Measurements from ENCODE around the gene MYMK.
"Not testable (repeated sequence)": the region's sequence is repeated elsewhere in the genome, so short reads cannot be mapped to it uniquely, and the experiment has no call there.

Gene MYMK, protein sequence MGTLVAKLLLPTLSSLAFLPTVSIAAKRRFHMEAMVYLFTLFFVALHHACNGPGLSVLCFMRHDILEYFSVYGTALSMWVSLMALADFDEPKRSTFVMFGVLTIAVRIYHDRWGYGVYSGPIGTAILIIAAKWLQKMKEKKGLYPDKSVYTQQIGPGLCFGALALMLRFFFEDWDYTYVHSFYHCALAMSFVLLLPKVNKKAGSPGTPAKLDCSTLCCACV

DNA sequence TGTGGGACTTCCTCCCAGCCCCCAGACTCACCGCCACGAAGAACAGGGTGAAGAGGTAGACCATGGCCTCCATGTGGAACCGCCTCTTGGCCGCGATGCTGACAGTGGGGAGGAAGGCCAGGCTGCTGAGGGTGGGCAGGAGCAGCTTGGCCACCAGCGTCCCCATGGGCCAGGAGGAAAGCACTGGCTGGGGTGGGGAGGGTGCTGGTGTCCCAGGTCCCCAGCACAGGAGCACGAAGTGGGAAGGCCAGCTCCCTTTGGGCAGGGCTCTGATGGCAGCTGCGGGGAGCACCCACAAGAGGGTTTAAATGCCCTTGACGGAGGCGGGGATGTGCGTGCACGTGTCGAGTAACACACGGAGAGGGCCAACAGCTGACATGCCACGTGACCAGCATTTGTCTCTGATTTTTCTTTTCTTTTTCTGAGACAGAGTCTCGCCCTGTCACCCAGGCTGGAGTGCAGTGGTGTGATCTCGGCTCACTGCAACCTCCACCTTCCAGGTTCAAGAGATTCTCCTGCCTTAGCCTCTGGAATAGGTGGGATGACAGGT is at the start of gene MYMK:
MYMK (minus strand) TSS at position 281 of the 550 bp plus-strand sequence; CDS start at position 166, 115 bp downstream.
- DNase-seq (ENCODE audit: low read depth), result no peak

DNA sequence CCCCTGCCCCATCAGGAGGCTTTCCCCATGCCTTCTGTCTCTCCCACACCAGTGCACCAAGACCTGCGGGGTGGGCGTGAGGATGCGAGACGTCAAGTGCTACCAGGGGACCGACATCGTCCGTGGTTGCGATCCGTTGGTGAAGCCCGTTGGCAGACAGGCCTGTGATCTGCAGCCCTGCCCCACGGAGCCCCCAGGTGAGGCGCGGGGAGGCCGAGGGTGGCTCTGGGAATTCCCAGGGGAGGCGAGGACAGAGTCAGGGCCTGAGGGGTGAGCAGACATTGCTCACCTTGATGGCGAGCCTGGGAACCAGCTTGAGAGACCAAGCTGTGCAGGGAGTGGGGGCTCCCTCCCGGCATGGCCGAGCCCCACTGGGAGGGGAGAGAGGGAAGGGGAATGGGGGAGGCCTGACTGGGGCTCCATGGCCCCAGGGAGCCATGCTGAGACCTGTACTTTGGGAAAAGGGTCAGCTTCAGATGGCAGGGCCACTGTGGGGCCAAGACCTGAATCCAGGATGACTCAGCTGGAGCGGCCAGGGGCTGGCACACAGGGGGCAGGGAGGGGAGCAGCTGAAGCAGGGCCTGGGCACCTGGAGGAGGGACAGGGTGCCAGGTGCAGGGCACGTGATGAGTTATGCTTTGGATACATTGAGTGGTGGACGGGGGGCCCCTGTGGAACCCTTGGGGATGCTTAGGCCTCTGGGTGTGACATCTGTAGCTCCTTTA is 49.2 kb upstream of the MYMK start:
- no peak for DNase-seq (ENCODE audit: low read depth)

DNA sequence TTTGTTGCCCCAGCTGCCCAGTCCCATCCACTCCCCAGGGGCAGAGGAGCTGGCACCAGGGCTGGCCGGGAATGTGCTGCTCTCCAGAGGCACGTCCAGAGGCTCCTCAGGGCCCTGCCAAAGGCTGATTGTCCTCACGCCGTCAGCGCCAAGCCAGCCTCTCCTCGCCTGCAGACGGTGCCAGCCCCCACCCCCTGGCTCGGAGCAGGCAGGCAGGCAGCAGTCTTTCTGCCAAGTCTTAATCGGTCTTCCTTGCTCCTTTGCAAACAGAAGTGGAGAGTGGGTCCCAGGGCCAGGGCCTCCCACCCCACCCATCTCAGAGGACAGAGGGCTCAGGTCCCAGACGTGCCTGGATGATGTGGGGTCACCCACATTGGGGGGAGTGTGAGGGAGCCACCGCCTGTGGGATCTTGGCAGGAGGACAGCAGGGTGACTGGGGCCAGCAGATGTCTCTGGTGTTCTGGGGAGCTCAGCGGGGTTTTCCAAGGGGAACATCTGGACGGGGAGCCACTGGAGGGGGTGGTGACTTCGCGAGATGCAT is 48.1 kb upstream of the MYMK start:
- DNase-seq (ENCODE audit: low read depth), result no peak

DNA sequence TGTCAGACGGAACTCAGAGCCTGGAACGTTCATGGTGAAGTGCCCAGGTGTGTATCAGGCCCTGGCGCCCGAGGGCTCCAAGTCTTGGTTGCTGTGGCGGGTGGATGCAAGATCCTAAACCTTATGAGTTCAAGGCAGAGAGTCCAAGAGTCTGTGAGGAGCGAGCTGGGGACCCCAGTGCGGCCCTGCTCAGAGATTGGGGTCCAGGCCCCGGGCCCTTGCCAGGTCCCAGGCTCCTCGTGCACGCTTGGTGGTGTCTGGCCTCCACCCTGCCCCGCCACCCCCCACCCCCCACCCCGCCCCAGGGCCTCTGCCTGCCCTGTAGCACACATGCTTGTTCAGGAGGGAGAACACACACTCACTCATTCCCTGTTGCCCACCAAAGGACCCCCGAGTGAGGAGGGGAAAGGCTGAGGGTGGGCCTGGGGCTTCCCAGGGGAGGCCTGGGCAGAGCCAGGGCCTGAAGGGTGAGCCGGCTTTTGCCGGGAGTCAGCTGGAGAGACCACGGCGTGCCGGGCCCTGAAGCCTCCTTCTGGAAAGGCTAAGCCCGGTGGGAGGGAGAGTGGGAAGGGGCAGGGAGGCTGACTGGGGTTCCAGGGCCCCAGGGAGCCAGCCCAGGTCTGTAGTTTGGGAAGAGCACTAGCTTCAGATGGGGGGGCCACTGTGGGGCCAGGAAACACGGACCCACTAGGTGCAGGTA is 47.3 kb upstream of the MYMK start:
- no peak for DNase-seq (ENCODE audit: low read depth)

DNA sequence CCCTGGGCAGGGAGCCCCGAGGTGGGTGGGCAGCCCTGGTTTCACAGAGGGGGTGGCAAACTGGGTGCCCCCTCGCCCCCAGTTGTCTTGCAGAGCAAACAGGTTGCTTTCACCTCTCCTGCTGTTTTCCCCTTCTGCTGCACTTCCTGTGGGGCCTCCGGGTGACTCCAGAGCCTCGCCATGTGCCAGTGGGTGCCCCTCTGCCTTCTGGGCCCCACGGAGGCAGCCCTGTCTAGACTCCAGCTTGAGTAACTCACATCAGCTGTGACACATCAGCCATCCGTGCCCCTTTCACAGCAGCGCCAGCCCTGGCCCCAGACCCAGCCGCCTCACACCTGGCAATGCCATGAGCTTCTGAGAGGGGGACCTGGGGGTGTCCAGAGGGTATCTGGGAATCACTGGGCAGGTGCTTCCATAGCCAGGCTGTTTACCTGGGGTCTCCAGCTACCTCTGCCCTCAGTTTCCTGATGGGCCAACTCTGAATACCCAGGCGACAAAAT is 46.7 kb upstream of the MYMK start:
- DNase-seq (ENCODE audit: low read depth), result no peak

DNA sequence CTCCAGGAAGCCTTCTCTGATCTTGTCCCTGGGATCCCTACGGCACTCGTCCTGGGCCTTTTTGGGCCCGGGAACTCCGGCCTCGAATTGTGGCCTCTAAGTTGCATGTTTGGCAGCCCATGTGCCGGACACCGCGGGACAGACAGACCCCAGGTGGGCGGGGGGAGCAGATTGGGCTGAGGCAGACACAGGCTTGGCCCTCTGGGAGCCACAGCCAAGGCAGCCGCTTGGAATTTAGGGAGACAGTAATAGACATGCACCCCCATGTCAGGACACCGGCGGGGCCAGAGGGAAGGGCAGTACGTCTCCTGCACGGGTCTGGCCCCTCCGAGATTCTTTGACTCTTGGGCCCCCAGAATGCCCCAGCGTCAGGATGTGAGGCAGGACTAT is 45.9 kb upstream of the MYMK start:
- DNase-seq (ENCODE audit: low read depth), result no peak

DNA sequence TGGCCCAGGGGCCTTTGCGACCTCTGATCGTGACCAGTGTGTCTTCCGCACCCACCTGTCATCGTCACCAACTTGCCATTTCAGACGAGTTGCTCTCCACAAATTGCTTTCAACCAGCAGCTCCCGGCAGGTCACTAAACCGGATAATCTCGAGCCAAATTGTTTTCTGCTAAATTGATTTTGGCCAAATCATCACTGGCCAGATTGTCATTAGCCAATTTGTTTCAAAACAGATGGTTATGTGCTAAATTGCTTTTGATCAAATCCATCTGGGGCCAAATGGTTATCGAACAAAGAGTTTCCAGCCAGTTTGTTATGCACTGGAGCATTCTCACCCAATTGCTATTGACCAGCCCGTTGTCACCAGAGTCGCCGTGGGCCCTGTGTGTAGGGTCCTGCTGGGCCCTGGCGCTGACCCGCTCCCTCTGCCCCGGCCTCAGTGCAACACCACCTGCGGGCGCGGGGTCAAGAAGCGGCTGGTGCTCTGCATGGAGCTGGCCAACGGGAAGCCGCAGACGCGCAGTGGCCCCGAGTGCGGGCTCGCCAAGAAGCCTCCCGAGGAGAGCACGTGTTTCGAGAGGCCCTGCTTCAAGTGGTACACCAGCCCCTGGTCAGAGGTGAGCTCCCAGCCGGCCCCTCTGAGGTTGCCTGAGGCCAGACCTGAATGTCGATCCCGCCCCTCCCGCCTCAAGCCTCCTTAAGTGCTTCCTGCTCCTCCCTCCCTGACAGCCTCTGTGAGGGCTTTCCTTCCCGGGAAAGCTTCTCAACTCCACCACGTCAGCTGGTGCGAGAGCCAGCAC is 45.3 kb upstream of the MYMK start:
- no peak for DNase-seq (ENCODE audit: low read depth)

DNA sequence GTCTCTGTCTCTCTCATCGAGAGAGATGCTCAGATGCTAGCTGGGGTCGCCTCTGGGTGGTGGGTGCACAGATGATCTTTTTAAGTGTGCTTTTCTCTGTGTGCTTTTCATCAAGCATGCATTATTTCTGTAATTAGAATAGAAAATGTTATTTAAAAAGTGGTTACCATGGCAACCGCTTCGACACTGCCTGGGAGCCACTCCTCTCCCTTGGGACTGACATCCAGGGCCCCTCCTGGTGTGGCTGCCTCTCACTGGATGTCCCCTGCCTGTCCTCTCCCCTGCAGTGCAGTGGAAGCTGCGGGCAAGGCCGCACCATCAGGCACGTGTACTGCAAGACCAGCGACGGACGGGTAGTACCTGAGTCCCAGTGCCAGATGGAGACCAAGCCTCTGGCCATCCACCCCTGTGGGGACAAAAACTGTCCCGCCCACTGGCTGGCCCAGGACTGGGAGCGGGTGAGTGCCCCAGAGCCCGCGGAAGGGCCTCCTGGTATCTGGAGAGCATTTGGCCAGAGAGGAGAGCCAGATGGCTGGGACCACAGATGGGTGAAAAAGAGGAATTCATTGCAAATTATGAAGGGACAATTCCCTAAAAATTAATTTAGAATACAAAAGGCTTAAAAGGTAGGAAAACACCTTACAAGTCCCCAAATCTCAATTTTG is 44.5 kb upstream of the MYMK start:
- DNase-seq (ENCODE audit: low read depth), result no peak

DNA sequence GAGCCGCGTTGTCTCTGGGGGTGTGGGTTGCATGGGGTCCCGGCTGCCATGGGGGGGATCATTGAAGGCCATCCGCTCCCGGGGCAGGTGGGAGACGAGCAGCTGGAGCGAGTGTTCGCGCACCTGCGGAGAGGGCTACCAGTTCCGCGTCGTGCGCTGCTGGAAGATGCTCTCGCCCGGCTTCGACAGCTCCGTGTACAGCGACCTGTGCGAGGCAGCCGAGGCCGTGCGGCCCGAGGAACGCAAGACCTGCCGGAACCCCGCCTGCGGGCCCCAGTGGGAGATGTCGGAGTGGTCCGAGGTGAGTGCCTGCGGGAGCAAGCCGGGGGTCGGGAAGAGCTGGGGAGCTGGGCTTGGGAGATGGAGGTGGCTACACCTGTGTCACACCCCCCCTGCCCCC is 43.4 kb upstream of the MYMK start:
- no peak for DNase-seq (ENCODE audit: low read depth)

DNA sequence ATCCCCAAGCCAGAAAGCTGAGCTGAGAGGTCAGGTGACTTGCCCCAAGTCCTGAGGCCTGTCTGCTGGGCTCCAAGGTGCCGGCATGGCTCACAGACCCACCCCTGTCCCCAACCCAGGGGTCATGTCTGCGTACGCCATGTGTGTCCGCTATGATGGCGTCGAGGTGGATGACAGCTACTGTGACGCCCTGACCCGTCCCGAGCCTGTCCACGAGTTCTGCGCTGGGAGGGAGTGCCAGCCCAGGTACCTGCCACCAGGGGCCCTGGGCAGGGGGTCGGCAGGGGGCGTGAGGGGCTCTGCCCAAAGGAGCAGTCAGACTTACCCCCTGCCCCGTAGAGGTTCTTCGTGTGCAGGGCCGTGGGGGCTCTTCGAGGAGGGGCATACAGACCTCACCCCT is 42.1 kb upstream of the MYMK start:
- DNase-seq (ENCODE audit: low read depth), result no peak

DNA sequence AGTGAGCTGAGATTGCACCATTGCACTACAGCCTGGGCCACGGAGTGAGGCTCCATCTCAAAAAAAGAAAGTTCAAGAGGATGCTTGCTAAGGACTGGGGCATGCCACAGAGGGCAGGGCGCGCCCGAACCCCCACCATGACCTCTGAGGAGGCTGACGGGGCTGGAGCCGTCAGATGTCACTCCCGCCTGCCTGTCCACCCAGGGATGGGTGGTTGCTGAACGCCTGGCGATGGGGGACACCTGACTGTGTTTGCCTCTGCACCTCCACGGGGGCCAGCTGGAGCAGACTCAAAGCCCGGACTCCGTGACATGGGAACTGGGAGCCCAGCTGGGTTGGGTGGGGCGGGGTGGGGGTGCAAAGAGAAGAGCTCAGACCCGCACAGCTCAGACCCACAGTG is 41.6 kb upstream of the MYMK start:
- no peak for DNase-seq (ENCODE audit: low read depth)

DNA sequence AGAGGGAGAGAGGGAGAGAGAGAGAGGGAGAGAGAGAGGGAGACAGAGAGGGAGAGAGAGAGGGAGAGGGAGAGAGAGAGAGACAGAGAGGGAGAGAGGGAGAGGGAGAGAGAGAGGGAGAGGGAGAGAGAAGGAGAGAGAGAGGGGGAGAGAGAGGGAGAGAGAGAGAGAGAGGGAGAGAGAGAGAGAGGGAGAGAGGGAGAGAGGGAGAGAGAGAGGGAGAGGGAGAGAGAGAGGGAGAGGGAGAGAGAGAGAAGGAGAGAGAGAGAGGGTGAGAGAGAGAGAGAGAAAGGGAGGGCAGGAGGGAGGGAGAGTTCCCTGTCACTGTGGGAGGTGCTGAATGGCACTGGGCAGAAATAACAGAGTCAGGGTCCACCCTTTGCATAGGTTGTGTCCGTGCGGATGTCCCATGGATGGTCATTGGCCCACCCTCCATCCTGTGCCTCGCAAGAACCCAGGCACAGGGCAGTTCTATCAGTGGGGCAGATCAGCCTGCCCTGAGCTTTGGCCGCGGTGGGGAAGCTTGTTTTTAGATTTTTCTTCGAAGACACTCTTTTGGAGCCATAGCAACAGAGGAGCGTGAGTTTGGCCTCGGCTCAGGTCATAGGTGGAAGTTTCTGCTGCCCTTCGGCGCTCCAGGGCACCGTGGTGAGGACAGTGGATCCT is 39.8 kb upstream of the MYMK start:
- DNase-seq (ENCODE audit: low read depth), result no peak

DNA sequence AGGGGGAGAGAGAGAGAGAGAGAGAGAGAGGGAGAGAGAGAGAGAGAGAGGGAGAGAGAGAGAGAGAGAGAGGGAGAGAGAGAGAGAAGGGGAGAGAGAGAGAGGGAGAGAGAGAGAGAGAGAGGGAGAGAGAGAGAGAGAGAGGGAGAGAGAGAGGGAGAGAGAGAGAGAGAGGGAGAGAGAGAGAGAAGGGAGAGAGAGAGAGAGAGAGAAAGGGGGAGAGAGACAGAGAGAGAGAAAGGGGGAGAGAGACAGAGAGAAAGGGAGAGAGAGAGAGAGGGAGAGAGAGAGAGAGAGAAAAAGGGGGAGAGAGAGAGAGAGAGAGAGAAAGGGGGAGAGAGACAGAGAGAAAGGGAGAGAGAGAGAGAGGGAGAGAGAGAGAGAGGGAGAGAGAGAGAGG is 39.1 kb upstream of the MYMK start:
- not testable (repeated sequence) for DNase-seq (ENCODE audit: low read depth)

DNA sequence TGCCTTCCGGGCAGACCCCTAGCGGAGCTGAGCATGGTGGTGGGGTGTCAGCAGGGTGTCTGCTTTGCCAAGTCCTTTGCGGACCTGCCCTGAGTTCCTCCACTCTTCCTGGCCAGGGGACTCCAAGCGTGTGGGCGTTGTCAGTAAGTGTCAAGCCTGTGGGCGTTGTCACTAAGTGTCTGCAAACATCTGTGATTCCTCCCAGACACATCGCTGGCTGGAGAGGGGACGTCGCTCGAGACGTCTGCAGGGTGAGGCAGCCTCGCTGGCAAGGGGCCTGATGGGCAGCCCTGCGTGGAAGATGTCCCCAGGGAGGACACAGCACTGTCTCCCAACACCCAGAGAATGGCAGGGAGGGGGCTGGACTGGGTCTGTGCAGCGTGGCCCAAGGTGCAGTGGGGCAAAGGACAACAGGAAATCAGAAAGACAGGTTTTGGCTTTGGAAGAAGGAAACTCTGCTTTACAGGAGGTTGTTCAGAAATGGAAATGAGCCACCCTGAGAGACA is 38.6 kb upstream of the MYMK start:
- DNase-seq (ENCODE audit: low read depth), result no peak

DNA sequence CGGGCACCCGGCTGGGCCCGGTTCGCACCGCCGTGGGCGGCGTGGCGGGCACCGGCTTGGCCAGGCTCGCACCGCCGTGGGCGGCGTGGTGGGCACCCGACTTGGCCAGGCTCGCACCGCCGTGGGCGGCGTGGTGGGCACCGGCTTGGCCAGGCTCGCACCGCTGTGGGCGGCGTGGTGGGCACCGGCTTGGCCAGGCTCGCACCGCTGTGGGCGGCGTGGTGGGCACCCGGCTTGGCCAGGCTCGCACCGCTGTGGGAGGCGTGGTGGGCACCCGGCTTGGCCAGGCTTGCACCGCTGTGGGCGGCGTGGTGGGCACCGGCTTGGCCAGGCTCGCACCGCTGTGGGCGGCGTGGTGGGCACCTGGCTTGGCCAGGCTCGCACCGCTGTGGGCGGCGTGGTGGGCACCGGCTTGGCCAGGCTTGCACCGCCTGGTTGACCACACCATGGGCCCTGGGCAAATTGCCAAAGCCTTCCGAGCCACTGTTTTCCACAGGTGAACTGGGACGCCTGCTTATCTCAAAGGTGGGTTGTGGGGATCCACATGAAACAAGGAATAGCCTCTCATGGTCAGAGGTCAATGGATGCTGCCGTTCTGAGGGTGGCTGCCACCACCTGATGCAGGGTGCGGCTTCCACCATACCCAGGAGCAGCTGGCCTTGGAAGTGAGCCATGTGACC is 38.0 kb upstream of the MYMK start:
- DNase-seq (ENCODE audit: low read depth), result no peak

DNA sequence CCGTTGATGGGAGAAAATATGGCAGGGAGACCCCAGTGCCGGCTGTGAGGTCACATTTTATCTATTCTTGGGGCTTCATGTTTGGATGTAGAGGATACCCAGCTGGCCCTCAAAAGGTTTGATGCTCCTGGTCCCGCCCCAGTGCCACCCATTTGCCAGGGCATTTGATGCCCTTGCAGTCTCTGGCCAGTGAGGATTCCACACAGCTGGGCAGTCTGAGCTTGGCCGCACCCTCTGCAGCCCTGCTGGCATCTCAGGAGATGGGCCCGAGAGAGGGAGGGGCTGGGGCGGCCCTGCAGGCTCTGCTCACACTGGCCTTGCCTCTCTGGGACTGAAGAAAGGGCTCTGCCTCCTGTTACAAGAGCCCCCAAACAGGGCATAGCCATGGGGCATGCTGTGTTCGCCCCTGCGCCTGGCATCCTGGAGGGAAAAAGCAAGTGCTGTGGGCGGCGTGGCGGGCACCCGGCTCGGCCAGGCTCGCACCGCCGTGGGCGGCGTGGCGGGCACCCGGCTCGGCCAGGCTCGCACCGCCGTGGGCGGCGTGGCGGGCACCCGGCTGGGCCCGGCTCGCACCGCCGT is 37.3 kb upstream of the MYMK start:
- DNase-seq (ENCODE audit: low read depth), result no peak

DNA sequence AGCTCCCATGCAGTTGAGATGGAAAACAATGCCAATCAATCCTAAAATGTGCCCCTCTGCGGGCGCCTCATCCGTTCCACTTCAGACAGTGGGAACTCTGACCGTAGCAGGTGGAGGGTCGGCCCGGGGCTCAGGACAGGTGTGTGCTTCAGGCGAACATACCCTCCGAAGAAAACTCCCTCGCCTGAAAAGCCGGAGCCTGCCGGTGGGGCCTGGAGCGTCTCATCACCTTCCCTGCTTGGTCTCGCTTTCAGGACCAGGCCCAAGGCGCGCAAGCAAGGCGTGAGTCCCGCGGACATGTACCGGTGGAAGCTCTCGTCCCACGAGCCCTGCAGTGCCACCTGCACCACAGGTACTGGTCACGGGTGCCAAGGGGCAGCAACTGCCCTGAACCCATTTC is 36.2 kb upstream of the MYMK start:
- no peak for DNase-seq (ENCODE audit: low read depth)

DNA sequence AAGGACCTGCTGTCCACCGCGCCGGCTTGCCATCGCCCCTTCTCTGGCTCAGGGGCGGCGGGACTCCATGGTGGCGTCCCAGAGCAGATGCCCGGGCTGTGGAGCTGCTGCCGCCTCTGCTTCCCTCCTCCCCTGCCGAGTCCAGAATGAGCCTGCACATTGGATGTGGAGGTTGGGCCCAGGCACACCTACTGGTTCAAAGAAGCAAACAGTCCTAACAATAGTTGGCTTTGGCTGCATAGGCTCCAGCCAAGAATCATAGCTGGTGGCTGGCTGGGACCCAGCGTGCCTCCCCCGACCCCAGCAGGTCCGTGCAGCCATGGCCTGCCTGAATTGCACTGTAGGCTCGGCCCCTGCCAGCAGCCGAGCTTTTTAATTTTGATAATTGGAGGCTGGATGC is 35.6 kb upstream of the MYMK start:
- DNase-seq (ENCODE audit: low read depth), result no peak
